ENCODE measurements around the gene TCN2. TPM values are rescaled to one million over a fixed set of nuclear protein-coding genes. Genes with fewer than 3 reads are reported as not detected.
"Not testable (repeated sequence)": the region's sequence is repeated elsewhere in the genome, so short reads cannot be mapped to it uniquely, and the experiment has no call there.

Gene TCN2
- 10 to 100 TPM; 38.2 to 56.1 (median 43.8) TPM for total RNA-seq

DNA sequence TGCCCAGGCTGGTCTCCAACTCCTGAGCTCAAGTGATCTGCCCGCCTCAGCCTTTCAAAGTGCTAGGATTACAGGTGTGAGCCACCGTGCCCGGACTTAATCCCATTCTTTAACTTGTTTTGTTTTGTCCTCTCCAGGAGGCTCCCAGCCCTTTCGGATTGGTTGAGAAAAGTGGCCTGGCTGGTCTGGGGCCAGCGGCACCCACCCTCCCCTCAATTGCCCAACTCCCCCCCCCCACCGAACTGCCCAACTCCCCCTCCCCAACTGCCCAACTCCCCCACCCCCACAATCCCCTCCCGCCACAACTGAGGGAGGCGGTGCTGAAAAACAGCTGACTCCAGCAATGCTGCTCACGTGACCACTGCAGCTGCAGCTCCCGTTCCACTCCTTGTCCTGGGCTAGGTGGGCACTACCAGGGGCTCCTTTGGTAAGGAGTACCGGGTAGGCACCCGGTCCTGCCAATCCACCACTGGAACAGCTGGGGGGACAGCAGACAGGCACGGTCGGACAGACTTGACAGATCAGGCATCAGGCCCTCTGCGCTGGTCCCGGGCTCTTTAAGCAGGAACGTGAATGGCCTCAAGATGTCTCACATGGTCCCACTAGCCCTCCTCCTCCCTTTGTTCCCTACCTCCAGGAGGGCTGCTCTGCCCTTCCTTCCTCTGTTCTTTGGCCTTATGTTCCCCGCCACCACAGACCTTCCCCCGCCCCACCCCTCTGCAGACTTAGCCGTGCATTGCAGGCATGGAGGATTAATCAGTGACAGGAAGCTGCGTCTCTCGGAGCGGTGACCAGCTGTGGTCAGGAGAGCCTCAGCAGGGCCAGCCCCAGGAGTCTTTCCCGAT lies at the start of gene TCN2:
Gene TCN2, plus strand, starts transcription at position 720 of the 845 bp plus-strand sequence. CDS start 158 bp downstream, outside the sequence.
- whole genome bisulfite sequencing, 2 donors, result 1% methylated on average over 24 of the region's 24 CpGs
- Histone ChIP-seq H3K4me3 (peak within 1 kb of the TSS; percentile 46 to 70 (median 54)), H3K4me1 (peaks cover 0 to 46% (median 18%) of the 10 kb centered on the region in 4 donors), H3K36me3 (peaks cover 0 to 10% (median 0%) of the 10 kb centered on the region in 3 donors), H3K27me3 (no peaks in the 10 kb centered on the region), H3K27ac (peak within 1 kb of the TSS; percentile 65 to 81 (median 78)), H3K9me3 (no peaks in the 10 kb centered on the region)
- TF ChIP-seq POLR2A (IDR thresholded peaks at IDR 0.05) (no peak), EP300 (IDR thresholded peaks at IDR 0.05) (peak in 1 of 2 donors; percentile 44)
- TF ChIP-seq, protein P1, sequence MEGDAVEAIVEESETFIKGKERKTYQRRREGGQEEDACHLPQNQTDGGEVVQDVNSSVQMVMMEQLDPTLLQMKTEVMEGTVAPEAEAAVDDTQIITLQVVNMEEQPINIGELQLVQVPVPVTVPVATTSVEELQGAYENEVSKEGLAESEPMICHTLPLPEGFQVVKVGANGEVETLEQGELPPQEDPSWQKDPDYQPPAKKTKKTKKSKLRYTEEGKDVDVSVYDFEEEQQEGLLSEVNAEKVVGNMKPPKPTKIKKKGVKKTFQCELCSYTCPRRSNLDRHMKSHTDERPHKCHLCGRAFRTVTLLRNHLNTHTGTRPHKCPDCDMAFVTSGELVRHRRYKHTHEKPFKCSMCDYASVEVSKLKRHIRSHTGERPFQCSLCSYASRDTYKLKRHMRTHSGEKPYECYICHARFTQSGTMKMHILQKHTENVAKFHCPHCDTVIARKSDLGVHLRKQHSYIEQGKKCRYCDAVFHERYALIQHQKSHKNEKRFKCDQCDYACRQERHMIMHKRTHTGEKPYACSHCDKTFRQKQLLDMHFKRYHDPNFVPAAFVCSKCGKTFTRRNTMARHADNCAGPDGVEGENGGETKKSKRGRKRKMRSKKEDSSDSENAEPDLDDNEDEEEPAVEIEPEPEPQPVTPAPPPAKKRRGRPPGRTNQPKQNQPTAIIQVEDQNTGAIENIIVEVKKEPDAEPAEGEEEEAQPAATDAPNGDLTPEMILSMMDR (IDR thresholded peaks at IDR 0.05), result peak in 1 of 5 experiments; percentile 16
- DNase-seq (ENCODE audit: low spot score in 2 of 2), result peak; percentile 45 to 64

DNA sequence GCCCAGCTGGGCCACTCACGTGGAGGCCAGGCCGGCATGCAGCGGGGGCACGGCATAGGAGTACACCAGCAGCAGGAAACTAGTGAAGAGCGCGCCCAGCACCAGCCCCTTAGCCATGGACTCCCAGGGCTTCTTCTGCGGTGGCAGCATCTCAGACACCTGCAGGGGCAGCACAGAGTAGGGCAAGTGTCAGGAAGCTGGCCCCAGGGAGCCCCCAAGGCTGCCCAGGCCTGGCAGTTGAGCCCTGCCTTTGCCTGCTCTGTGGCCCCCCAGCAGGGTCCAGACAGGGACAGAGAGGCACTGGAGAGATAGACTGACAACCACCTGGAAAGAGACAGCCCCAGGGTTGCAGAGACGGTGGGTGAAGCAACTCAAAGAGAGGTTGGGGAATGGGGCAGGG lies 49.7 kb upstream of the TCN2 start:
- H3K27me3 ChIP-seq, result no peaks in the 10 kb centered on the region
- H3K36me3 ChIP-seq, result peaks cover 0 to 35% (median 0%) of the 10 kb centered on the region in 3 donors
- 48 to 67% methylated on average over 3 to 8 of the region's 8 CpGs for WGBS, 2 donors
- H3K27ac ChIP-seq, result no peak overlapping the region
- no peaks in the 10 kb centered on the region for H3K9me3 ChIP-seq
- no peaks in the 10 kb centered on the region for H3K4me1 ChIP-seq
- TF ChIP-seq EP300 (IDR thresholded peaks at IDR 0.05) (no peak), POLR2A (IDR thresholded peaks at IDR 0.05) (no peak)
- DNase-seq (ENCODE audit: low spot score in 2 of 2), result no peak
- no peak overlapping the region for H3K4me3 ChIP-seq

DNA sequence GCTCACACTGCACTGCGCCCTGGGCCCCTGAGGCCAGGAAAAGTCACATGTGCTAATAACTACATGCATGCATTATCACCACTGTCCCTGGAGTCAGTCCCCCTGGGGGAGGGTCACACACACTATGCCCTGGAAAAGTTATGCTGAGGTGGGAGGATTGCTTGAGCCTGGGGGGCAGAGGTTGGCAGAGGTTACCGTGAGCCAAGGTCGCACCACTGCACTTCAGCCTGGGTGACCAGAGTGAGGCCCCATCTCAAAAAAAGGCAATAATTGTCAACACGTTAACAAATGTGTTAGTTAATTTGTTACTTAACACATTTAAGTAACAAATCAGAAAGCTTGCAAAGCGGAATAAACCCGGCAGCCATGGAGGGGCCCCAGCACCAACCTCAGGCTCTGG lies 47.1 kb upstream of the TCN2 start:
- Histone ChIP-seq H3K4me1 (no peaks in the 10 kb centered on the region), H3K36me3 (peaks cover 0 to 23% (median 0%) of the 10 kb centered on the region in 3 donors), H3K4me3 (no peak overlapping the region), H3K27ac (no peak overlapping the region), H3K9me3 (no peaks in the 10 kb centered on the region), H3K27me3 (no peaks in the 10 kb centered on the region)
- TF ChIP-seq, protein P1 (IDR thresholded peaks at IDR 0.05), result no peak
- TF ChIP-seq EP300 (IDR thresholded peaks at IDR 0.05) (no peak), POLR2A (IDR thresholded peaks at IDR 0.05) (no peak)
- WGBS, 2 donors, result 68 to 74% methylated on average over 6 of the region's 6 CpGs
- DNase-seq (ENCODE audit: low spot score in 2 of 2), result no peak

DNA sequence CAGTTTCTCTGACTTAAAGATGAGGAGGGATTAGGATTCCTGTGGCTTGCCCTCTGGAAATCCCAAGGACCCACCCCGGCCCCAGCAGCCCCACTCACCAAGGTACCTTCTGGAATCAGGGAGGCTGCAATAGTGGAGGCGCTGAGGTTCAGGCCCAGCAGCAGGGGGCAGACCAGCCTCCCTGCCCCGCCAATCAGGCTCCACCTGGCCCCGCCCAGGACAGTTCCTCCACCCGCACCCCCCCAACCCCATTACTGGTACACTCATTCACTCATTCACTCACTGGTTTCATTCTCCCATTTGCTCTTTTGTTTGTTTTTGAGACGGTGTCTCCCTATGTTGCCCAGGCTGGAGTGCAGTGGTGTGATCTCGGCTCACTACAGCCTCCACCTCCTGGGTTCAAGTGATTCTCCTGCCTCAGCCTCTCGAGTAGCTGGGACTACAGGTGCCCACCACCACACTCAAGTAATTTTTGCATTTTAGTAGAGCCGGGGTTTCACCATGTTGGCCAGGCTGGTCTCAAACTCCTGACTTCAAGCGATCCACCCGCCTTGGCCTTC lies 46.3 kb upstream of the TCN2 start:
- H3K4me1 ChIP-seq; DNase-seq (ENCODE audit: low spot score in 2 of 2); H3K27me3 ChIP-seq; H3K27ac ChIP-seq; H3K9me3 ChIP-seq; H3K4me3 ChIP-seq: not testable (repeated sequence)
- WGBS, 2 donors, result 87 to 88% methylated on average over 11 of the region's 11 CpGs
- peaks cover 0 to 15% (median 0%) of the 10 kb centered on the region in 3 donors for H3K36me3 ChIP-seq

DNA sequence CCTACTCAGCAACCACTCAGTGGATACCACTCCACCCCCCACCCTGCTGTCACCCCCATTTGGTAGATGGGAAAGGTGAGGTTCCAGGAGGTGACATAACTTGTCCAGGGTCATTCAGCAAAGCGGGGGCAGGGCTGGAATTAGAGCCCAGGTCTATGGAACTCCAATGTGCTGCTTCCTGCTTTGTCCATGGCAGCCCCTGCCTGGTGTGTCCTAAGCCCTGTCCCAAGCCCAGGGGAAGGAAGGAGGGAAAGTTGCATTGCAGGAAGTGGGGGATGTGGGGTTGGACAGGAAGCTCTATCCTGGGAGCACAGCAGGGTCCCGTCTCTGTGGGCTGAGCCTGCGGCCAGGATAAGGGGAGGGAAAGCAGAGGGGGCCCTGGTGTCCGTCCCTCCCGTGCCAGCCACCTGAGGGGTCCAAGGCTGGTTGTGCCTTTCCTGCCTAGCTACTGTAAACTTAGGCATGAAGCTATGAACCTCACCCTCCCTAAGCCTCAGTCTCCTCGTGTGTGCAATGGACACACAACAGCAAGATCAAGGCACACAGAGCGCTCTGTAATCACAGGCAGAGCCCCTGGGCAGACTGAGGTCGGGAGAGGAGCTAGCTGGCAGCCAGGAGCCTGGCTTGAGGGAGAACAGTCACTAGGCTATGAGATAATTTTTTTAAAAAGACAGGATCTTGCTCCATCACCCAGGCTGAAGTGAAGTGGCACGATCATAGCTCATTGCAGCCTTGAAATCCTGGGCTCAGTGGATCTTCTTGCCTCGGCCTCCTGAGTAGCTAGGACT lies 45.4 kb upstream of the TCN2 start:
- 57 to 67% methylated on average over 8 to 10 of the region's 10 CpGs for WGBS, 2 donors

More for the DNA sequence above, 45.4 kb upstream of the TCN2 start:
- Histone ChIP-seq H3K4me1 (no peaks in the 10 kb centered on the region), H3K36me3 (peaks cover 0 to 6% (median 0%) of the 10 kb centered on the region in 3 donors), H3K27me3 (no peaks in the 10 kb centered on the region), H3K9me3 (no peaks in the 10 kb centered on the region), H3K27ac (no peak overlapping the region), H3K4me3 (no peak overlapping the region)
- DNase-seq (ENCODE audit: low spot score in 2 of 2), result no peak
- no peak for TF ChIP-seq EP300 (IDR thresholded peaks at IDR 0.05)
- TF ChIP-seq POLR2A (IDR thresholded peaks at IDR 0.05), result no peak
- TF ChIP-seq, protein P1 (IDR thresholded peaks at IDR 0.05), result no peak

Data from tibial nerve (tissue), 4 donors.